Ramos (cell line): Measurements from ENCODE around the gene AUNIP.

Experiments
- in situ Hi-C: fragments of 300-500 bp; cut with MboI; formaldehyde crosslinking; loops from one replicate; pipeline ENCODE4 v1.14.3; 2022; ENCODE audit warnings: low sequenced_read_pairs; ENCODE audit not compliant: unreplicated experiment

Gene AUNIP

GRCh38 chr1:25890239-25891034 lies 31.2 kb upstream of the AUNIP start:
- in situ Hi-C loops, result no loop called here

DNA sequence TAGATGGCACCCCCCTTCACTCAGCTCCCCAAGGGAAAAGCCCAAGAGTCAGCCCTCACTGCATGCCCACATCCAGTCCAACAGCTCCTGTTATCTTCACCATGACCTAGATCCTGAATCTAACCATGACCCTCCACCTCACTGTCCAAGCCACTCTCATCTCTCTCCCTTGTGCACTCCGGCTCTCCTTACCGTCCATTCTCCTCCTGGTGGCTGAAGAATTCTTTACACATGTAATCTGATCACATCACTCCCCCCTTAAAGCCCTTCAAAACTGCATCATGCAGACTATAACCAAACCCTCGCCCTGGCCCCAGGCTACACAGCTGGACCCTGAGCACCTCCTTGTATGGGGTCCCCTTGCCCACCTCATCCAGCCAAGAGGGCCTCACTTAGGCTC lies 30.2 kb upstream of the AUNIP start:
- in situ Hi-C loops, result no loop called here

DNA sequence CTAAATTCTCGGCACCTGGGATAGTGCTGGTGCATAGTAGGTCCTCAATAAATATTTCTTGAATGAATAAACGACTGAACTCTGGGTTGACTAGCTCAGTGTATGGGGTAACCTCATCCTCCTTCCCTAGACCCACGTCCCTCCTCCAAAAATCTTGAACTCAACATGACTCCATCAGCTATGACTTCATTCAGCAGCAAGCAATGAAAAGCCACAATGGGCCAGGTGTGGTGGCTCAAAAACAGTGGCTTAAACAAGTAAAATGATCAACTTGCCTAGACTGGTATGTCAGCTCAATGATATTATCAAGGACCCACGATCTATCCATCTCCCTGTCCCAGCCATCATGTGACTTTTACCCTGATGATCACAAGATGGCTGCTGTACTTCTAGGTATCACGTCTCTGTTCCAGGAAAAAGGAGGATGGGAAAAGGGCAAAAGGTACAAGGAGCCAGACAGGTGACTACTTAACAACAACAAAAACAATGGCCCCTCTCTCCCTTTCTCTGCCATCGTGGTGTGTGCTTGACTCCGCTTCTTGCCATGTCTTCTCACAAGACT lies 29.2 kb upstream of the AUNIP start:
- in situ Hi-C loops, result no loop called here

DNA sequence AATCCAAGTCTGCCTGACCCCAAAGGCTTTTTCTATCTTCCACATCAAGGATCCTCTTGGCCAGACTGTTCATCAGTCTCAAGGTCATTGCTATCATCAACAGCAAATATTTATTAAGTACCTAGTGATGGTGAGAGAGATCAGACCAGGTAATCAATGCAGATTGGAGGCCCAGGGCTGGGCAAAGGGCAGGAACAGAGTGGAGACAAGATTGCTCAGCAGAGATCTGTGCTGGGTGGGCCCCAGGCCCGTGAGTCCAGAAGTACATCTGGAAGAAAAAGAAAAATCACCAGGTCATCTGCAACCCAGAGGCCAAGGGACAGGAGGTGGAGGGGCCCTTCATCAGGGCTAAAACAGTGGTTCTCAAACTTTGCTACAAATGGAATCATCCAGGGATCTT lies 26.3 kb upstream of the AUNIP start:
- in situ Hi-C loops, result no loop called here

DNA sequence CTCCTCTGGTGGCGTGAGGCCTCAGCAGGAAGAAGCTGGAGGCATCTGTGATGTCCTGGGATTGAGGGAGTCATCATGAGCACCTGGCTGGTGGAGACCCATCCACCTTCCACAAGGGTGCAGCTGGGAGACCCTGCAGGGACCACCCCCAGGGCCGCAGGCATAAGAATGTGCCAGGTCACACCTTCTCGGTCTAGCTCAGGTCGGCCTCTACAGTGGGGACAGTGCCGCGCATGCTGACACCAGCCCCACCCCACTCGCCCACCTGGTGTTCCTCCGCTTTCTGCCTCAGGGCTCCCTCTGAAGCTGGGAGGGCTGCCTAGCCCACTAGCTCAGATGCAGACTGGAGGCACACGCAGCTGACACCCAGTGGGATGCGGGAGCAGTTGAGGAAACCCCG lies 22.0 kb upstream of the AUNIP start:
- in situ Hi-C loops, result no loop called here

DNA sequence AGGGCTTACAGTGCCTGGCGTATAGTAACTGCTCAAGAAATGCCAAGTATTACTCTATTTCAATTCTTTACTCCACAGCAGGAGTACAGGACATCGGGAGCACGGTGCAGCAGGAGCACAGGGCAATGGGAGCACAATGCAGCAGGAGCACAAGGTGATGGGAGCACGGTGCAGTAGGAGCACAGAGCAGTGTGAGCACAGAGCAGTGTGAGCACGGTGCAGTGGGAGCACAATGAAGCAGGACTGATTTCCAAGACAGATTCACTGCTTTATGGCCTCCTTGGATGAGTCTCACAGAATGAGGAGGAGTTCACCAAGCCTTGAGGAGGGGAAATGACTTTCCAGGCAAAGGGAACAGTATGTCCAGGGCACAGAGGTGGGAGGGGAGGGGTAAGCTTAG lies 21.3 kb upstream of the AUNIP start:
- in situ Hi-C loops, result no loop called here

DNA sequence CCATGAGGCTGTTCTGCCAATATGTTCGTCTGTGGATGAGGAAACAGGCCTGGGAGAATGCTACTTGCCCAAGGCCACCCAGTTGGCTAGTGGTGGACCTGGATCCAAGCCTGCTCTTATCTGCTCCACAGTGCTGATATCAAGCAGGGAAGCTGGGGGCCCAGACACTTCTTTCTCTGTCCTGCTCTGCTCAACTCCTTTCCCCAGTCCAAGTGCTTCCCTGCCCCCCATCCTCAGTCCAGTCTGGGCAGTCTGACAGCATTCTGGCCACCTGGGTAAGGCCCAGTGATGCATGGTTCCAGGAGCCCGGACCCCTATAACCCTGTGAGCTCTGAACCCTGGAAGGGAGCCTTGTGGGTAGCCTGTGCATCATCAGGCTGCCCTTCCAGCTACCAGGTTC lies 20.4 kb upstream of the AUNIP start:
- in situ Hi-C loops, result no loop called here

DNA sequence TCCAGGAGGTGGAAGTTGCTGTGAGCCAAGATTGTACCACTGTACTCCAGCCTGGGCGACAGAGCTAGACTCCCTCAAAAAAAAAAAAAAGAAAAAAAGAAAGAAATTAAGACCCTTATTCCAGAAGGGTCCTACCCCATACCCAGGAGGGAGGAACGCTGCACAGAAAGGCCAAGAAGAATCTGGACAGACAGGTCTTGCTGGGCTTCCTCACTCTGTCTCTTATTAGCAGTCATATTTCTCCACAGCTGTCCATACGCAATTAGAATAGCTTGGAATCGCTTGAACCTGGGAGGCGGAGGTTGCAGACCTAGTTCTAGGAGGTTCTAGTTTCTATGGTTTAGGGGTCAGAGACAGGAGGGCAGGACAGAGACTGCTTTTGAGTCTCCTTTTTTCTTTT lies 19.4 kb upstream of the AUNIP start:
- in situ Hi-C loops, result no loop called here

- in situ Hi-C loops, result no loop called here
Observed at GRCh38 chr1:25877155-25877554, 17.9 kb upstream of the AUNIP start.

GRCh38 chr1:25876693-25877077 lies 17.4 kb upstream of the AUNIP start:
- in situ Hi-C loops, result no loop called here

GRCh38 chr1:25875856-25876692 lies 16.8 kb upstream of the AUNIP start:
- in situ Hi-C loops, result no loop called here

GRCh38 chr1:25875154-25875855 lies 16.0 kb upstream of the AUNIP start, which contains the start of gene PAQR7:
TSS of gene PAQR7 (minus strand) at chr1:25875708. CDS start at chr1:25863839, 11,869 bp downstream.
- in situ Hi-C loops, result no loop called here

DNA sequence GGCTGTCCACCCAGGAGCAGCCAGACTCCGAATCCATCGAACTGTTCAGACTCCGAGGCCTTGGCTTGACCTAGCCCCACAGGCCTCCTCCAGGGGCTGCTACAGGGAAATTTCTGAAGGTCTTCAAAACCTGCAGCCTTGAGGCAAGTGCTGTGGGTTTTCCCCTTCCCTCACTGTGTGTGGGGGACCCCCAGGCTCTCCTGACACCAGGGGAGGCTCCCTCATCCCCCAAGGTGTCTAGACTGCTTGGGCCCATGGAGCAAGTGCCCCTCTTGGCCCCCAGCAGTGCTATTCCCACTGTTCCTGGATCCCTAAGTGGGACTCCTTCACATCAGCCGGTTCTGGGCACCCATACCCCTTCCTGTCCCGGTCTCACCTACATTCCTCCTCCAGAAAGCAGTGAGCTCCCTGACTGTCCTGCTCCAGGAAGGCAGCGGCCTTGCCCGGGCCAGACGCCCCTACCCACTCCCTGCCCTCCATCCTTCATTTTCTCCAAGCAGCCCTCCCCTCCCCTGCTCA lies 15.4 kb upstream of the AUNIP start:
- in situ Hi-C loops, result no loop called here

GRCh38 chr1:25874209-25874608 lies 15.0 kb upstream of the AUNIP start:
- in situ Hi-C loops, result no loop called here

DNA sequence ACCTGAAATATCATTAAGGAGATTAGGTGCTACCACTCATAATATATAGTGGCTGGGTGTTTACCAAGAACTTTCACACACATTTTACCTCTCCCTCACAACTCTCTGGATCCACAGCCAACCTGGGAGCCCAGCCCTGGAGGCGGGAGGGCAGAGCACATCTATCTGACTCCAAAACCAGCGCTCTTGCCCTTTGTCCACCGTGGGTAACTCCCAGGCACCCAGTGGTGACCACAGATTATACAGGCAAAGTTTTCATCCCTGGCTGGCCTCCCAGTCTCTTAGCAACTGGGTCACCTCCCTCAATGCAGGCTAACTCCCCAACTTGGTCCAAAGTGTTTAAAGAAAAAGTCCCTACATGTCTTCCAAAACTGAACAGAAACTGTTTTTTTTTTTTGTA lies 13.9 kb upstream of the AUNIP start:
- in situ Hi-C loops, result no loop called here

- in situ Hi-C loops, result no loop called here
Observed at GRCh38 chr1:25872713-25873112, 13.5 kb upstream of the AUNIP start.

- in situ Hi-C loops, result no loop called here
Observed at GRCh38 chr1:25871704-25872494, 12.6 kb upstream of the AUNIP start.

DNA sequence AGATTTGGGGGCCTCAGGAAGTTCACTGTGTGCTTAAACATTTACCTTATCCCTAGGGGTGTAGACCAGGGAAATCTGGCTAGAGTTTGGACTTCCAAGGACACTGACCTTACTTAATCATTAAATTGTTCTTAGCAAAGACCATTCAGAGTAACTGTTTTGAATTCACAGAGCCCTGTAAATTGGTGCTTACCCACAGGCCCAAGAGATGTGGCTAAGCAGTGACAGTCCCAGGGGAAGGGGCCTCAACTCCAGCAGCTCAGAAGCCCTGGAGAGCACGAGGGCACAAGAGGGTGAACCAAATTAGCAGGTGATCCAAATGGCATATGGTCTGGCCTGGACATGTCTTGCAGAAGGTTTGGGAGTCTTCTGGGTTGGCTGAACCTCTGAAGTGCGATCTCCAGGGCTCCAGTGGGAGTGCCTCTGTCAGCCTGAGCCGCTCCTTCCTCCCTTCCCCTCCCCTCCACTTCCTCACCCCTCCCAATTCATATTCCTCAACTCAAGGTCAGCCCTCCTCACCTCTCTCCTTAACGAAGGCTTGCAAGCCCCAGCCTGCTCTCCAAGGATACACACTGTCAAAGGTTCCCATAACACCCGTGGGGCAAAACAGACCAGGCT lies 11.9 kb upstream of the AUNIP start:
- in situ Hi-C loops, result no loop called here

GRCh38 chr1:25870614-25871013 lies 11.4 kb upstream of the AUNIP start:
- in situ Hi-C loops, result no loop called here
